HG02943 (cell line): ENCODE measurements around the gene ZNF813.
A peak's percentile ranks its signal among the peaks of the same experiment; 100 is the strongest.
"Not testable (repeated sequence)": the region's sequence is repeated elsewhere in the genome, so short reads cannot be mapped to it uniquely, and the experiment has no call there.

Experiments used
- ATAC-seq: cut with Tn5 transposase; IDR thresholded peaks from one replicate; pipeline ENCODE4 v1.9.1; 2021; ENCODE audit warnings: mild to moderate bottlenecking, low read depth, moderate library complexity; ENCODE audit not compliant: unreplicated experiment

ZNF813 gene

DNA sequence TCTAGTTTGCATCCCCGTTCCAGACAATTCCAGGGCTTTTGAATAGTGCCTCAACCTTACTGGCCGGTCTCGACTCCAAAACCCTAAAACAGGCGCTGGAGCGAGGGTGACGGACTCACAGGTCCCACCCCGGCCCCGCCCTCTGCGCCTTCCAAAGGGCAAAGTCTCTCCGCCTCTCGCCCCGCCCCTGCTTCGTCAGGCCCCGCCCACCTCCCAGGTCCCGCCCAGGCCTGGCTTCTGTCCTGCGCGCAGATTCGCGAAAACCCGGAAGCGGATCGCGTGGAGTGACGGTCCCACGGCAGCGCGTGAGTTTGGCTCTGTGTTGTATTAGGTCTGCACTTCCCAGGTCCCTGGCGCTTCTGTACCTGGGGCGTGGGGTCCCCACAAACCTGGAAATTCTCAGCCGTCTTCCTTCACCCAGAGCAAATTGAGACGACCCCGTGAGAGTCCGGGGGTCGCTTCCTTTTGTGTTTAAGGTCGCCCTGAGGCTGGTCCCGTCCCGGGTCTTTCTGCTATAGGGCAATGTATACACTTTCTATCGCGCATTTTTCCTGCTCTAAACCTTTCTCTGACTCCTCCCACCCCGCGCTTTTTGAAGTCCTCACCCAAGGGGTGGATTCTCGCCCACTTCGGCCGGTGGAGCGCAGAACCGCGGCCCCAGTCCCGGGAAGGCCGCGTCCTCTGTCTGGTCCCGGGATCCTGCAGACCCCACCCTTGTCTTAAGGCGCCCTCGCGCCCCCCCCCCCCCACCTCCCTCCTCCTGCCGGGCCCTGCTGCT is at the start of gene ZNF813:
Gene ZNF813, plus strand, starts transcription at position 249 of the 778 bp plus-strand sequence. CDS start 16,090 bp downstream, outside the sequence.
- peak; percentile 59 for ATAC-seq

DNA sequence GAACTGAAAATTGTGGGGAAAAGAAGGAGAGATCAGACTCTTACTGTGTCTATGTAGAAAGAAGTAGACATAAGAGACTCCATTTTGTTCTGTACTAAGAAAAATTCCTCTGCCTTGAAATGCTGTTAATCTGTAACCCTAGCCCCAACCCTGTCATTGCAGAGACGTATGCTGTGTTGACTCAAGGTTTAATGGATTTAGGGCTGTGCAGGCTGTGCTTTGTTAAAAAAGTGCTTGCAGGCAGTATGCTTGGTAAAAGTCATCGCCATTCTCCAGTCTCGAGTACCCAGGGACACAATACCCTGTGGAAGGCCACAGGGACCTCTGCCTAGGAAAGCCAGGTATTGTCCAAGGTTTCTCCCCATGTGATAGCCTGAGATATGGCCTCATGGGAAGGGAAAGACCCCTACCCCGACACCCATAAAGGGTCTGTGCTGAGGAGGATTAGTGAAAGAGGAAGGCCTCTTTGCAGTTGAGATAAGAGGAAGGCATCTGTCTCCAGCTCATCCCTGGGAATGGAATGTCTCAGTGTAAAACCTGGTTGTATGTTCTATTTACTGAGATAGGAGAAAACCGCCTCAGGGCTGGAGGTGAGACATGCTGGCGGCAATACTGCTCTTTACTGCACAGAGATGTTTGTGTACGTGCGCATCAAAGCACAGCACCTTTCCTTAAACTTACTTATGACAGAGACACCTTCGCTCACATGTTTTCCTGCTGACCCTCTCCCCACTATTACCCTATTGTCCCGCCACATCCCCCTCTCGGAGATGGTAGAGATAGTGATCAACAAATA is 46.8 kb upstream of the ZNF813 start:
- ATAC-seq: not testable (repeated sequence)

DNA sequence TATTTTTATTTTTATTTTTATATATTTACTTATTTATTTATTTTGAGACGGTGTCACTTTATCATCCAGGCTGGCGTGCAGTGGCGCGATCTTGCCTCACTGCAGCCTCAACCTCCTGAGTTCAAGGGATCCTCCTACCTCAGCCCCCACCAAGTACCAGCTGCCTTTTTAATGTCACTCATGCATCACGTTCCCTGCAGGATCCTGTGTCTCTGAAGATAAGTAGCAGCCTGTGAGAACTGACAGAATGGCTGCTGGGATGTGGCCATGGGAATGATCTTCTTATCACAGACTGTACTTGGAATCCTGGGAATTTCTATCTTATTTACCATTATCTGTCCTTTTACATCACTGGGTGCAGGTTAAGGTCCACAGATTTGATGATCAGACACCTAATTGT is 45.0 kb upstream of the ZNF813 start:
- no peak for ATAC-seq

DNA sequence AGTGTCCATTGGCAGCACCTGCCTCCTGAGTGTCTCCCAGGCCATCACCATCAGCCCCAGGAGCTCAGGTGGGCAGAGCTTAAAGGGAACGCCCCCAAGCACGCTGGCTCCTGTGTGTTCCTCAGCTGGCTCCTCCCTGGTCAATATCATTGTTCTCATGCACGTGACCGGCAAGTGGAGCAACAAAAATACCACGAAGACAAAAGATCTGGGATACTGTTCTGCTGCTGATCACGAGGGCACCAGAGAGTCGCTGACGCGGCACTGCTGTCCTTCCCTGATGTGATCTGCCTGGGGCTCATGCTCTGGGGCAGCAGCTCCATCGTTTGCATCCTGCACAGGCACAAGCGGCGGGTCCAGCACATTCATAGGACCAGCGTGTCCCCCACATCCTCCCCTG is 44.5 kb upstream of the ZNF813 start:
- ATAC-seq: not testable (repeated sequence)

DNA sequence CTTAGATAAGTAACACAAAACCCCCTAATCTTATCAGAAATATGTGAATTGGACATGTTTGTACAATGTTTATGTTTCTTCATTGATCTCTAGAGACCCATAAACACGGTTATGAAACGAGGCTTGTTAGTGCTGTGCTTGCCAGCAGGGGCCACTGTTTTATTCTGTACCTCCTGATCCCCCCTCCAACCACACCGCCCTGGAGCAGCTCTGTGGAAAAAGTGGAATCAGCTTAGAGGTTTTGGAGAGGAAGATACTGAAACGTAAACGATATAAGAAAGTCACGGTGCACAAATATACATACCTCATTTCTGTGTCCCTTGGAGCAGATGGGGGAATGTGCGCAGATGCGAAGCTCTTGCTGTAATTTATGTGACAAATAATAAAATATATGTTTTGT is 43.9 kb upstream of the ZNF813 start:
- ATAC-seq: not testable (repeated sequence)

DNA sequence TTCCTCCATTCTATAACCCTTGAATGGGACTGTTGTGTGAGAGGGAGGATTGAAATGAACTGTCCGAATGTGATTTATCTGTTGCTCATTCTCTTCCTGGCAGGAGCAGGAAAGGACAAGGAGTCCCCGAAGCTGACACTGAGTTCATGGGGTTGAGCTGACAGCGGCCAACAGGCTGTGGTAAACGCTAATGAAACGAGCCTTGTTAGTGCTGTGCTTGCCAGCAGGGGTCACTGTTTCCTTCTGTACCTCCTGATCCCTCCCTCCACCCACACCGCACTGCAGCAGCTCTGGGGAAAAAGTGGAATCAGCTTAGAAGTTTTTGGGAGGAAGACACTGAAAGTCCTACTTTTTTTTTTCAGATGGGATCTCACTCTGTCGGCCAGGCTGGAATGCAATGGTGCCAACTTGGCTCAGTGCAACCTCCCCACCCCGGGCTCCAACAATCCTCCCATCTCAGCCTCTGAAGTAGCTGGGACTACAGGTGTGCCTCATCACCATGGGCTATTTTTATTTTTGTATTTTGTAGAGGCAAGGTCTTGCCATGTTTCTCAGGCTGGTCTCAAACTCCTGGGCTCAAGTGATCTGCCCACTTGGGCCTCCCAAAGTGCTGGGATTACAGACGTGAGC is 42.5 kb upstream of the ZNF813 start:
- ATAC-seq: no peak

DNA sequence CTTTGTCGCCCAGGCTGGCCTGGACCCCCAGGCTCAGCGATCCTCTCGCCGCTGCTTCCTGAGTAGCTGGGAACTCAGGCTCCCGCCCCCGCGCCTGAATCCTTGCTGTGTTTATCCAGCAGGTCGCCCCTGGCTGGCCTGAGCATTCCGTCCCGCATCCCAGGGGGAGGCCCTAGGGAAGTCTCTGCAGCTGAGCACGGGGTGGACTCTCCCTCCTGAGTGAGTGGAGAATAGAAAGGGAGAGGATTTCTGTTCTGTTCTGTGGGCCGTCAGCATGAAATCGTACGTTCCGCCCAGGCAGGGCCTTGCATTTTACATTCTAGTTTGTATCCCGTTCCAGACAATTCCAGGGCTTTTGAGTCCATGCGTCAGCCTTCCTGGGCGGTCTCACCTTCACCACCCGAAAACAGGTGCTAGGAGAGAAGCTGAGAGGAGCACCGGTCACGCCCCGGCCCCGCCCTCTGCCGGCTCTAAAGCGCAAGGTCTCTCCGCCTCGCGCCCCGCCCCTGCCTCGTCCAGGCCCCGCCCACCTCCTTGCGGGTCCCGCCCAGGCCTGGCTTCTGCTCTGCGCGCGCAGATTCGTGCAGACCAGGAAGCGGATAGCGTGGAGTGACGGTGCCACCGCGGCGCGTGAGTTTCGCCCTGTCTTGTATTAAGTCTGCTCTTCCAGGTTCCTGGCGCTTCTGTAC is 36.0 kb upstream of the ZNF813 start, which contains the start of gene ZNF761:
Gene ZNF761, plus strand, starts transcription at position 586 of the 689 bp plus-strand sequence. CDS start 15,285 bp downstream, outside the sequence.
- peak; percentile 91 for ATAC-seq

DNA sequence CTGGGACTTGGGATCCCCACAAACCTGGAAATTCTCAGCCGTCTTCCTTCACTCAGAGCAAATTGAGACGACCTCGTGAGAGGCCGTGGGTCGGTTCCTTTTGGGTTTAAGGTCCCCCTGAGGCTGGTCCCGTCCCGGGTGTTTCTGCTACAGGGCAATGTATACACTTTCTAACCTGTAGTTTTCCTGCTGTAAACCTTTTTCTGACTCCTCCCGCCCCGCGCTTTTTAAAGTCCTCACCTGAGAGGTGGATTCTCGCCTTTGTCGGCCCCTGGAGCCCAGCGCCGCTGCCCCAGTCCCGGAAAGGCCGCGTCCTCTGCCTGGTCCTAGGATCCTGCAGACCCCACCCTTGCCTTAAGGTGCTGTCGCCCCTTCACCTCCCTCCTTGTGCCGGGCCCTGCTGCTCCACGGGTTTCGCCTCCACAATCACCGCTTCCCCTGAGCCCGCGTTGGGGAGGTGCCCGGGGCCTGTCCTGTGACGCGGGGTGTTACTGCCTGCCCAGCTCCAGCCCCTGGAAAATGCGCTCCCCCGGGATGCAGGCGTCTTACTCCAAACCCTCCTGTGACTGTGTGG is 35.4 kb upstream of the ZNF813 start:
- ATAC-seq: peak; percentile 40

DNA sequence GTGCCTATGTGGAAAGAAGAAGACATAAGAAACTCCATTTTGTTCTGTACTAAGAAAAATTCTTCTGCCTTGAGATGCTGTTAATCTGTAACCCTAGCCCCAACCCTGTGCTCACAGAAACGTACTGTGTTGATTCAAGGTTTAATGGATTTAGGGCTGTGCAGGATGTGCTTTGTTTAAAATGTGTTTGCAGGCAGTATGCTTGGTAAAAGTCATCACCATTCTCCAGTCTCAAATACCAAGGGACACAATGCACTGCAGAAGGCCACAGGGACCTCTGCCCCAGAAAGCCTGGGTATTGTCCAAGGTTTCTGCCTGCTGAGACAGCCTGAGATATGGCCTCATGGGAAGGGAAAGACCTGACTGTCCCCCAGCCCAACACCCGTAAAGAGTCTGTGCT is 23.7 kb upstream of the ZNF813 start:
- ATAC-seq: not testable (repeated sequence)

DNA sequence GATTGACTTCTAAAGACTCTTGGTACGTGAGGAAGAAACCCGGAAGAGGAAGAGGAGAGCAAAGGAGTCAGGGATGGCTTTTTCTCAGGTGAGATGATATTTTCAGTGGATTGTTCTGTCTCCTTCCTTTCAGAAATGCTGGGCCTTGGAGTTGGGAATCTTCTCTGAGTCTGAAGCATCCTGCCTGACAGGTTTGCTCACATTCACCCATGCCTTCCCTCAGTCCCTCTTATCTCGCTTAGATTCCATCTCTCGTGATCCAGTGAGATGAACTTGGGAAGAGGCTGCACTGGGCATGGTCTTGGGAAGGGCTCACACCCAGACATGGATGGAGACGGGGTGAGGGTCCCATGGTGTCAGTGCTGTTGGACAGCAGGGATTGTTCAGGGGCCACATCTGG is 20.3 kb upstream of the ZNF813 start:
- not testable (repeated sequence) for ATAC-seq

DNA sequence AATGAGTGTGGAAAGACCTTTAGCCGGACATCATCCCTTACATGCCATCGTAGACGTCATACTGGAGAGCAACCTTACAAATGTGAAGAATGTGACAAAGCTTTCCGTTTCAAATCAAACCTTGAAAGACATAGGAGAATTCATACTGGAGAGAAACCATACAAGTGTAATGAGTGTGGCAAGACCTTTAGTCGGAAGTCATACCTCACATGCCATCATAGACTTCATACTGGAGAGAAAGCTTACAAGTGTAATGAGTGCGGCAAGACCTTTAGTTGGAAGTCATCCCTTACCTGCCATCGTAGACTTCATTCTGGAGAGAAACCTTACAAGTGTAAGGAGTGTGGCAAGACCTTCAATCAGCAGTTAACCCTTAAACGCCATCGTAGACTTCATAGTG is 11.7 kb upstream of the ZNF813 start:
- ATAC-seq: no peak

DNA sequence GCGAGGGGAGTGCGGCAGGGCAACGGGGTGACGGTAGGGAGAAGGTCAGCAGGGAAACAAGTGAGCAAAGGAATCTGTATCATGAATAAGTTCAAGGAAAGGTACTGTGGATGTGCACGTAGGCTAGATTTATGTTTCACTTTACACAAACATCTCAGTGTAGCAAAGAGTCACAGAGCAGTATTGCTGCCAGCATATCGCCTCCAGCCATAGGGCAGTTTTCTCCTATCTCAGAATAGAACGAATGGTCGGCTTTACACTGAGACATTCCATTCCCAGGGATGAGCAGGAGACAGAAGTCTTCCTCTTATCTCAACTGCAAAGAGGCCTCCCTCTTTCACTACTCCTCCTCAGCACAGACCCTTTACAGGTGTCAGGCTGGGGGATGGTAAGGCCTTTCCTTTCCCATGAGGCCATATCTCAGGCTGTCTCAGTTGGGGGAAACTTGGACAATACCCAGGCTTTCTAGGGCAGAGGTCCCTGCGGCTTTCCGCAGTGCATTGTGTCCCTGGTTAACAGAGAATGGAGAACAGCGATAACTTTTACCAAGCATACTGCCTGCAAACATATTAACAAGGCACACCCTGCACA is 7.3 kb upstream of the ZNF813 start:
- not testable (repeated sequence) for ATAC-seq

DNA sequence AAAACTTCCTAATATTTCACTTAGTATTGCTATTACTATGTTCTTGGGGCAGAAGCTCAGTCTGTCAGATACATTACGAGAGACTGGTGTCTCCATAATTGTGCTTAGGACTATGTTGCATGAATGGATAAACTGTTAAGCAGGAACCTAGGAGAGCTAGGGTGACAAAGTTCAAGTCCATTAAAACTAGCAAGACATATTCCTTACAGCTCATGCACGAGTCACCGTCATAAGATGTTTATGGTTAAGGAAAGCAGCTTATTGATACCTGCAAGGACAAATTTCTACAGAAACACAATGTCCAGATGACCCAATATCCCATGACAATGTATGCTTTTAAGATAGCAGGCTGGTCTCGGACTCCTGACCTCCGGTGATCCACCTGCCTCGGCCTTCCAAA is 5.7 kb upstream of the ZNF813 start:
- no peak for ATAC-seq

DNA sequence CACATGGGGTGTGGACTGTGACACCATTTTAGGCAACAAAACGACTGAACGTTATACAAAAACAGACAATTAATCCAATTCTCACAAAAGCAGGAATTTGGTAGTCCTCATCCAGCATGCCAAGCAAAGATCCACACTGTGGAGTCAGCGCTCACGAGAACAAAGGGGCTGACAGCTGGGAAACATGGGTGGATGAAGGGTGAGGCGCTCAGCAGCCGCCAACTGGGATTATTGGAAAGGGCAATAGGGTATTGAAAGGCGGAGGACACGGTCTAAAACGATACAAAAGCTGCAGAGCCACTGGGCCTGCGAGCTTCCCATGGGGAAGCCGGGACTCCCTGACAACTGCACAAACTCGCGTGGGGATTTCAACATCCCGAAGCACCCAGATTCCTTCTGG is 4.7 kb upstream of the ZNF813 start:
- ATAC-seq: no peak

DNA sequence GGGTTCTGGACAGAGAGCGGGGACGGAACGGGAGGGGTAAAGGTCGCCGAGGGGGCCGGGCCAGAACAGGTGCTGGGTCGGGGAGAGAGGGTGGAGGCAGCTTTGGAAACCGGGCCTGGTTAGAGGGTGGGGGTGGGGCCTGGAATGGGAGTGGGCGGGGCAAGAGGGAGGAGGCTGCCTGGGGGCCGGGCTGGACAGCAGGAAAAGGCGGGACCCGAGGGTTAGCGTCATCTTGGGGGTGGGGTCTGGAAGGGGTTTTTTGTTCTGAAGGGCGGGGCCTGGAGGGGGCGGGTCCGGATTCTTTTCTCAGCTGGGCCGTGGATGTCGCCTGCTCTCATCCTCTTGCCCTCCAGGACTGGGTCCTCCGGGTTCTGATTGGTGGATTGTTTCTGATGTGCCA is 4.3 kb upstream of the ZNF813 start:
- ATAC-seq: no peak

DNA sequence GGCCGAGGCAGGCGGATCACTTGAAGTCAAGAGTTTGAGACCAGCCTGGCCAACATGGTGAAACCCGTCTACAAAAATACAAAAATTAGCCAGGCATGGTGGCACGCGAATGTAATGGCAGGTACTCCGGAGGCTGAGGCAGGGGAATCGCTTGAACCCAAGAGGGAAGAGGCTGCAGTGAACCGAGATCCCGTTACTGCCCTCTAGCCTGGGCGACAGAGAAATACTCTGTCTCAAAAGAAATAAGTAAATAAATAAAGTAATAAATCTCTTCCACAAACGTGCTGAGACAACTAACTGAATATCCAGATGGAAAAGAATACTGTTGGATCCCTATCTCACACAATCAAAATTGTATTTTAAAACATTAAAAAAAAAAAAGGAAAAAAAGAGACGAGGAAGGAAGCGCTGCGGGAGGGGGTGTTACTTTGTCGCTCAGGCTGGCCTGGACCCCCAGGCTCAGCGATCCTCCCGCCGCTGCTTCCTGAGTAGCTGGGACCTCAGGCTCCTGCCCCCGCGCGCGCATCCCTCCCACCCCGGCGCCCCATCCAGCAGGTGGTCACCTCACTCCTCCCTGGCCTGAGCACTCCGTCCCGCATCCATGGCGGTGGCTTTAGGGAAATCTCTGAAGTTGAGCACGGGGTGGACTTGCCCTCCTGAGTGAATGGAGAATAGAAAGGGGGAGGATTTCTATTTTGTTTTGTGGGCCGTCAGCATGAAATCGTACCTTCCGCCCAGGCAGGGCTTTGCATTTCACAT is 628 bp upstream of the ZNF813 start:
- ATAC-seq: peak; percentile 27

DNA sequence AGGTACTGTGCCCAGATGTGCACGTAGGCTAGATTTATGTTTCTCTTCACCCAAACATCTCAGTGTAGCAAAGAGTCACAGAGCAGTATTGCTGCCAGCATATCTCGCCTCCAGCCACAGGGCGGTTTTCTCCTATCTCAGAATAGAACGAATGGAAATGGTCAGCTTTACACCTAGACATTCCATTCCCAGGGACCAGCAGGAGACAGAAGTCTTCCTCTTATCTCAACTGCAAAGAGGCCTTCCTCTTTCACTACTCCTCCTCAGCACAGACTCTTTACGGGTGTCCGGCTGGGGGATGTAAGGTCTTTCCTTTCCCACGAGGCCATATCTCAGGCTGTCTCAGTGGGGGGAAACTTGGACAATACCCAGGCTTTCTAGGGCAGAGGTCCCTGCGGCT is 1.1 kb downstream of the ZNF813 start:
- not testable (repeated sequence) for ATAC-seq

DNA sequence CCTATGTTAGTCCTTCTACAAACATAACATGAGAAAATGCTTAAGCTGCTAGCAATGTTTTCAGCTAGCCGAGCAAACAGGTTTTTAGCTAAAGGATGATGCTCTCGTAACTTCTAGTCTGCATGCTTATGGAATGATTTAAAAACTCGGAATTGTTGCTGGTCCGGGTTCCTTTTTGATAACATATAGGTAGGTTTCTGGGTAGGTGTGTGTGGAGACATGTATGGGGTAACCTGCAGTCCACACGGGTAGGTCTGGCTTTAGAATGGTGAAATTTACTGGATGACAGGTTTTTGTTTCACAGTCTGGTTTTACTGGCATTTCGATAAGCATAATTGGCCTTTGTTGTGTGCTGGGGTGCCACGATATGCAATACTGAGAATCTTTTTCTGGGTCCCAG is 4.4 kb downstream of the ZNF813 start:
- ATAC-seq: no peak

DNA sequence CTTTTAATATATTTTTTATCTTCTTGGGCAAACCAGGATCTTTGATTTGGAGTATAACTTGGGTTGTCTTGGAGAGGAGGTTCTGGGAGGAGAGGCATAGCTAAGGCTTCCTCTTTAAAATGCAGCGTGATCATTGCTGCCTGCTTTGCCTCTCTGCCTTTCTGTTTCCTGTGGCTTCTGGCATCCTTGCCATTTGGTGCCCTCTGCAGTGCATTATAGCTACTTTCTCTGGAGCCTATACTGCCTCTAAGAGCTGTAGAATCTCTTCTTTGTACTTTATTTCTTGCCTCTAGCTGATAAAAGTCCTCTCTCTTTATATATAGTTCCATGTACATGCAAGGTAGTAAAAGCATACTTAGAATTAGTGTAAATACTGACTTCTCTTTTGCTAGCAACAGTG is 7.3 kb downstream of the ZNF813 start:
- ATAC-seq: not testable (repeated sequence)
